ENCODE data around the gene EMP2.
A peak's percentile ranks its signal among the peaks of the same experiment; 100 is the strongest.
"Not testable (repeated sequence)": the region's sequence is repeated elsewhere in the genome, so short reads cannot be mapped to it uniquely, and the experiment has no call there.

EMP2 gene

GRCh38 chr16:10578474-10579316, 1.7 kb downstream of the EMP2 start:
- no peak for DNase-seq (ENCODE audit: low read depth in 2 of 2)

DNA sequence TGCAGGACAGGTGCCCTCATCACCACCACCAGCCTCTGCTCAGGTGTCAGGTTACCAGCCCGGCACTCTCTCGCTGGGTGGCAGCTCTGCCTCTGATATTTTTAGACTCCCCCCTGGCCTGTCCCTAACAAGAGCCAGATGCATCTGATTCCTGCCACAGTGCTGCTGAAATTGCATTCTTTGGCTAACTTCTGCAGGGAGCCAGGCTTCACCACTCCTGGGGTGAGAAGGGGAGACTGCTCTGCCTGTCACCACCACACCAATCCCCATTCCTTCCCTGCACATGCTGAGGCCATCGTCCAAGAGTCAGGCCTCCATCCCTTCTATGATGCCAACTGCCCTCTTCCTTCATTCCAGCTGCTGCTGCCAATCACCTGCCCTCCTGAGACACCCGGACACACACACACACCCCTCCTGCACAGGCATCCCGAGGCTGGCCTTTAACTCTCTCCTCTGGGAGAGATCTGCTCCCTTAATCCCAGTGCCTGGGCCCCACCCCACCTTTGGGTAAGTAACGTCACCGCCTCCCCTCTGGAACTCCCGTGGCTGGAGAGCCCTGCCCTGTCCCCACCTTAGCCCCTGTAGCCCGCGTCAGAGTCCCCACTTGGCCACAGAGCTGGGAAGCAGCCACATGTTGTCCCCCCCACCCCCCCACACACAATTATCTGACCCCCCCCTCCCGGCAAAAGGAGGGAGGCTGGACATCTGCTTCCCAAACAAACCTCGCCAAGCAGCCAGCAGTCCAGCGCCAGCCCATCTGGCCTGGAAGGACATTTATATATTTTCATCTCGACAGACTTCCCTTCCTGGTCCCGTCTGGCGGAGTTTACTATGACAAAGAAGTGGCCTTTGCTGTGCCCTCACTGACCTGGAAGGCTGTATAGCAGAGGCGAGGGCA, 2.8 kb downstream of the EMP2 start:
- DNase-seq (ENCODE audit: low read depth in 2 of 2): no peak

DNA sequence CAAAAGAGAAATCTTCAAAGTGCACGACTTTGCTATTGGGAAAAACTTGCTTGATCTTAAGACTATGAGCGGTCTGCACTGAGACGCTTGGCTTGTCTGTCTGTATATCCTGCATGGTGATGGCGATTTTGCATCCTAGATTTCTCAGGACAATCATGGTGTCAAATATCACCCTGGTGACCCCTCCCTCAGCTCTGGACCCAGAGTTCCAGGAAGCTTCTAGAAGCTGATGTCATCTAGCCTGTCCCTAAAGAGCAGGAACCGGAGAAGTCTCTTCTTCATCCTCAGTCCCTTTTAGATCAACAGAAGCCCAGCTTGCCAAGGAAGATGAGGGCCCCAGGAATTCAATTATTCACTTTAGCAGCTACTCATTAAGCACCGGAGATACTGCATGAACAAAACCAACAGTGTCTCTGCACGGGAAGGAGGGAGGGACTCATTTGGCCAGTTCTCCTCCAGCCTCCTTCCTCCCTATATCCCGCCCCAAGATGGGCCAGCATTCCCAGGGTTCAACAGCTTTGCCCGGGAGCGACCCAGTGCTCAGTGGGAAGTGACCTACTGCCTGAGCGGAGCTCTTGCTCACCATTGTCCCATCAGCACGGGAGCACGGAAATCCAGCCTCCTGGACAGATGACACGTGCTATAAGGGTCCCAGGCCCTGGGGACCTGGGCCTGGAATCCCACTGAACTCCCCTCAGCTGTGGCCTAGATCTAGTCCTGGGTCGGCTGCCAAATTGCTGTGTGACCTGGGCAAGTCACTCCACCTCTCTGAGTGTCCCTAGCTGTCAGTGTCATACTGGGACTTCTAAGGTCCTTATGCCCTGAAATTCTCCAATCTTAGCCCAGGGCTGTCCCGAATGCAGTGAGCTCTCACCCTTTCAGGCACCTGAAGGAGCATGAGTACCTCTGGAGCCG, 3.8 kb downstream of the EMP2 start:
- no peak for DNase-seq (ENCODE audit: low read depth in 2 of 2)

DNA sequence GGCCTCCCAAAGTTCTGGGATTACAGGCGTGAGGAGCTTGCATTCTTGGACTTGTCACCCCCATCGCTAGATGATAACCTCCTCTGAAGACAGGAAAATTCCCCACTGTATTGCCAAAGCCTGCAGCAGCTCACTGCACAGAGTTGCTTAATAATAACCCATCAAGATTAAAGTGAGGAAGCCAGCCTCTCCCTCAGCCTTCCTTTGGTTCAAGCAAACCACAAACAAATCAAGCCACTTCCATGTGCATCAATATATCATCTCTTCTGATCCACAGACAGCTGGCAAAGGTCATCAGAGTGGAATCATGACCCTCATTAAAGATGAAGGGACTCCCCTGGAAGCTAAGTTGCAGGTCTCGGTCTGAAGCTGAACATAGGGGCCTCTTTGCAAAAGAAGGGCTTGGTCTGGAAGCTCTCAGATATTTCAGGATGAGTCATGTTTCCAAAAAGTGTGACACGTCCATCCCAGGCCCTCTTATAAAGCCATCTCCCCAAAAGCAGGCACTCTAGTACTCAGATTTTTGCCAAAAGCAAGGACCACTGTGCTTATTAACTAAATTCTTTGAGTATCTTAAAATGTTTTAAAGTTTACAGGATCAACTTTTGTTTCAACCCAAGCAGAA, 4.8 kb downstream of the EMP2 start:
- DNase-seq (ENCODE audit: low read depth in 2 of 2): no peak

- no peak for DNase-seq (ENCODE audit: low read depth in 2 of 2)
Observed at GRCh38 chr16:10572611-10573010, 7.8 kb downstream of the EMP2 start.

GRCh38 chr16:10571354-10571753, 9.0 kb downstream of the EMP2 start:
- DNase-seq (ENCODE audit: low read depth in 2 of 2): no peak

DNA sequence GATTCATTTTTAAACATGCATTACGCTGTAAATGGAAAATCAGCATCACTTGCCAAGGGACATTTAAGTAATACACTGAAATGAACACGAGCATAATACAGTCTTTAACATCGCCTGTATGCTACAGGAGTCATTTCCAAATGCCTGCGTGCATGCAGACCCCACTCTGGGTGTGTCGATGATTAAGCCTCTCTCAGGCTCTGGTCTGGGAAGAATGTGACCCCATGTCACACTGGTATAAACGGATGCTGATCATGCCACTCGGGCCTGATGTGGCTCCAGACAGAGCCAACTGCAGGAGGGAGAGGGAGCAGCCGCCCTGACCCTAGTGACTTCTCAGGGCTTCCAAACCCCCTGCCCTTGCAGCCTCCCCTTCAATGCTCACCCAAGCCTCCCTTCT, 10.8 kb downstream of the EMP2 start:
- DNase-seq (ENCODE audit: low read depth in 2 of 2): no peak

- no peak for DNase-seq (ENCODE audit: low read depth in 2 of 2)
Observed at GRCh38 chr16:10566613-10567012, 13.8 kb downstream of the EMP2 start.

GRCh38 chr16:10565167-10565566, 15.2 kb downstream of the EMP2 start:
- DNase-seq (ENCODE audit: low read depth in 2 of 2): no peak

GRCh38 chr16:10564591-10564990, 15.8 kb downstream of the EMP2 start:
- DNase-seq (ENCODE audit: low read depth in 2 of 2): no peak

DNA sequence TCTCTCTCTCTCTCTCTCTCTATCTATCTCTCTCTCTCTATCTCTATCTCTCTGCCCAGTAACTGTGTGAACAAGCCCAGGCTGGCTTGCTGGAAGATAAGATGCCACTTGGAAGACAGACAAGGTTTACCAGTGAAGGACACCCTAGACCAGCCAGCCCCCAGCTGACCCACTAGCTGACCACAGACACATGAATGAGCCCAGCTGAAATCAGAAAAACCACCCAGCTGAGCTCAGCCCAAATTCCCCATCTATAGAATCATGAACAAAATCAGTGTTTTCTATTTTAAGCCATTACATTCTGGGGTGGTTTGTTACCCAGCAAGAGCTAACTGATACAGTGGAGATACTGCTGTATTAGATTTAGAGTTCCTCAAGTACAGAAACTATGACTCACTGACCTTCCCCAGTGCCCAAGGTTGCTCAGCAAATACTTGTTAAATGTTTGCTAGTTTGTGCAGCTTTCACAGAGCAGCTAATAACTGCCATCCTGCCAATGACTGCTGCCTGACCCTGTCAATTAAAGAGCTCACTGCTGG, 18.0 kb downstream of the EMP2 start:
- DNase-seq (ENCODE audit: low read depth in 2 of 2): no peak

- no peak for DNase-seq (ENCODE audit: low read depth in 2 of 2)
Observed at GRCh38 chr16:10561425-10561824, 19.0 kb downstream of the EMP2 start.

DNA sequence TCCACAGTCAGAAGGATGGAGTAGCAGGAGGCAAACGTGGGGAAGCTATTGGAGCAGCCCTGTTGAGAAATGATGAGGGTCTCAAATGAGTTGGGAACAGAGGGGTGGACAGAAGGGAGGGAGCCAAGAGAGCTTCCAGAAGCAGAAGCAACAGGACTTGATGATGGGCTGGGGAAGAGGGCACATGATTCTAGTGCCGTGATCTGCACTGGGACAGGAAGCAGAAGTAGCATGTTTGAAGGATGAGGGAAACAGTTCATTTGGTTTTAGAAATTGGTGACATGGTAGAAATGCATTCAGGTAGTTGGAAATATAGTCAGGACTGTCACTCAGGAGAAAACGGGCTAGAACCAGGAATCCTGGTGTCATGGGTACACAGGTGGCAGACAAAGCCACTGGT, 19.4 kb downstream of the EMP2 start:
- DNase-seq (ENCODE audit: low read depth in 2 of 2): no peak

DNA sequence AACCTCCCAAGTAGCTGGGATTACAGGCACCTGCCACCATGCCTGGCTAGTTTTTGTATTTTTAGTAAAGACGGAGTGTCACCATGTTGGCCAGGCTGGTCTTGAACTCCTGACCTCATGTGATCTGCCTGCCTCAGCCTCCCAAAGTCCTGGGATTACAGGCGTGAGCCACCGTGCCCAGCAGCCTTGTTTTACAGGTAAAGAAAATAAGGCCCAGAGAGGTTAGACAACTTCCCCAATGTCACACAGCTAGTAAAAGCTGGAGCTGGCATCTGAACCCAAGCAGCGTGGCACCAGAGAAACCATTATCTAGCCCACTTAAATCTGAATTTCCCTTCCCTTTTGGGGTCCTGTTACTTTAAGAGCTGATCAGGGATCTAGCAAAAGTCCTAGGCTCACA, 20.6 kb downstream of the EMP2 start:
- DNase-seq (ENCODE audit: low read depth in 2 of 2): not testable (repeated sequence)

GRCh38 chr16:10558746-10559641, 21.4 kb downstream of the EMP2 start:
- DNase-seq (ENCODE audit: low read depth in 2 of 2): no peak

DNA sequence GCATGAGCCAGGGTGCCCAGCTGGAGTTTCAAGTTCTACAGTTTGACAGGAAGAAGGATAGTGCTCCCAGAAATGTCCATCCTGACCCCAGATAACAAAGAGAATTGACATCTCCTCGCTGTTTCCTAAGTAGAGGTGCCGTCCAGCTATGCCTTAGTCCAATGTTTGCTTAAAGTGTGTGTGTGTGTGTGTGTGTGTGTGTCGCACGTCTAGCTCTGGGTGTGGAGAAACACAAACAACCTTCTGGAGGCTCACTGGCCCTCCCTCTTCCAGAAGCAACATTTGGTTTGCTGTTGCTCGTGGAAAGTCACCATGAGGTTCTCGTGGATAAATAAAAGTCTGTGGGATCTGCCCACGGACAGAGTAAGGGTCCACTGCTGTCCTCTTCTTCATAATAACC, 22.1 kb downstream of the EMP2 start:
- DNase-seq (ENCODE audit: low read depth in 2 of 2): no peak

DNA sequence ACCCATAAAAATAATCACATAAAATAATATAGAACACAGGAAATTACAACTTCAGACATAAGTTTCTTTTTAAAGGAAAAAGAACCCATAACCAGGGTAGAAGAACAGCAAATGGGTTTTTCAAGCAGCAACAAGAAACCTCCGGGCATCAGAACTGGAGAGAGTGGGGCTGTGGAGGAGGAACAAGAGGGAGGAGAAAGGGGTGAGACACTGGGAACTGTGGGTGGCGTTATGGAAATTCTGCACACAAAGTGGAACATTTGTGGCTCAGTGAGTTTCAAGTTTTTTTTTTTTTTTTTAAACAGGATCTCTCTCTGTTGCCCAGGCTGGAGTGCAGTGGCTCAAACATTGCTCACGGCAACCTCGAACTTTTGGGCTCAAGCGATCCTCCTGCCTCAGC, 22.6 kb downstream of the EMP2 start:
- DNase-seq (ENCODE audit: low read depth in 2 of 2): no peak

DNA sequence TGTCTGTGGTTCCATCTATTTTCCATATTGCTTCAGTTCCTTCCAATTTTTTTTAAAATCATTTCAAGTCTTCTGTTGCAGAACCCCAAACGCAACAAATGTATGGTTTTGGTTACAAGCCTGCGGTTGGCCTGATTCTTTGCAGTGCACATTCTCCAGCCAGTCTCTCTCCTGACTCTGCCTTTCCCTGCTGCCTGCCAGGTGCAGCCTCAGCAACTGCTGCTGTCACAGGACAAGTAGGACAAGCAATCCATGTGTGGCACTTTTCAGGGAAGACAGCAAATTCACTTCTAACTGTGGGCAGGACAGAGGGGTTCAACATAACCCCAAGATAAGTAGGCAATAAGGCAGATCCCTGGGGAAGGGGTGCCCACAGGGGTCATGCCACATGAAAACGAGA, 24.2 kb downstream of the EMP2 start:
- DNase-seq (ENCODE audit: low read depth in 2 of 2): no peak

- DNase-seq (ENCODE audit: low read depth in 2 of 2): no peak
Observed at GRCh38 chr16:10554569-10554968, 25.8 kb downstream of the EMP2 start.

GRCh38 chr16:10552998-10553491, 27.4 kb downstream of the EMP2 start:
- DNase-seq (ENCODE audit: low read depth in 2 of 2): peak; percentile 41 to 47
